Tibial artery (tissue), 4 donors: ENCODE data around the gene TMED6.
A peak's percentile ranks its signal among the peaks of the same experiment; 100 is the strongest.

Experiments
- DNase-seq, 2 donors: peaks; one replicate each; pipeline ENCODE4 v3.0.0-alpha.2; 2019
- H3K27ac ChIP-seq, 2 donors: fragments of 200-600 bp; sonication (generic) in 1 of 2; 1 replicate in 1 of 2; 2 replicates in 1 of 2; pipeline ENCODE4 v1.5.1; 2018 to 2019; ENCODE audit warnings: mild to moderate bottlenecking in 1 of 2
- H3K27me3 ChIP-seq, 2 donors: fragments of 200-600 bp; sonication (generic) in 1 of 2; one replicate each; pipeline versions ENCODE4 v1.5.1 to v1.6.0; 2016 to 2019
- H3K36me3 ChIP-seq, 3 donors: fragments of 200-600 bp; sonication (generic) in 2 of 3; one replicate each; pipeline ENCODE4 v1.5.1; 2016 to 2019; ENCODE audit warnings: mild to moderate bottlenecking in 2 of 3
- H3K4me1 ChIP-seq, 4 donors: fragments of 200-600 bp; sonication (generic) in 2 of 4; 1 replicate in 3 of 4; 2 replicates in 1 of 4; pipeline ENCODE4 v1.5.1; 2016 to 2019
- H3K4me3 ChIP-seq, 2 donors: fragments of 200-600 bp; sonication (generic) in 1 of 2; 1 replicate in 1 of 2; 2 replicates in 1 of 2; pipeline ENCODE4 v1.5.1; 2018 to 2019; ENCODE audit warnings: mild to moderate bottlenecking in 2 of 2
- H3K9me3 ChIP-seq, 3 donors: fragments of 200-600 bp; sonication (generic) in 1 of 3; one replicate each; pipeline ENCODE4 v1.5.1; 2016 to 2019
- intact Hi-C: fragments of 100-400 bp; cut with DNase I; formaldehyde crosslinking; loops from one replicate; pipeline ENCODE4 v1.15.0; 2023; ENCODE audit warnings: low total_unique reads
- TF ChIP-seq, protein P1 (sequence below), 2 experiments: fragments of 200-600 bp in 1 of 2; fragments of 450-650 bp in 1 of 2; IDR thresholded peaks; one replicate each; pipeline ENCODE4 v1.5.1; 2017 to 2019; ENCODE audit warnings: antibody characterized with exemption in 2 of 2, mild to moderate bottlenecking in 1 of 2, moderate library complexity in 1 of 2

Gene TMED6

DNA sequence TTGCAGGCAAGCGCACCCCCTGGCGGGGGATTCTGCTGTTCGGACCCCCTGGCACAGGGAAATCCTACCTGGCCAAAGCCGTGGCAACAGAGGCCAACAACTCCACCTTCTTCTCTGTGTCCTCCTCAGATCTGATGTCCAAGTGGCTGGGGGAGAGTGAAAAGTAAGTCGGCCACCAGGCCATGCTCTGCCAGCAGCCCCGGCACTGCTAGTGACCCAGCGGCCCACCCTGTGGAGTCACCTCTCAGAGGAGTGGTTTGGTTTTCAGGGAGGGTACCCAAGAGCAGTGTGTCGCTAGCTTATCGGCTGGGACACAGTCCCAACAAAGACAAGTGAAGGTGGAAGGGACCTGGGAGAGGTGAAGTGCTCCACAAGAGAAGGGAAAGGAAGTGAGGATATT is 32.2 kb downstream of the TMED6 start:
- H3K4me3 ChIP-seq: no peak overlapping the region
- no peaks in the 10 kb centered on the region for H3K9me3 ChIP-seq
- TF ChIP-seq, protein P1, sequence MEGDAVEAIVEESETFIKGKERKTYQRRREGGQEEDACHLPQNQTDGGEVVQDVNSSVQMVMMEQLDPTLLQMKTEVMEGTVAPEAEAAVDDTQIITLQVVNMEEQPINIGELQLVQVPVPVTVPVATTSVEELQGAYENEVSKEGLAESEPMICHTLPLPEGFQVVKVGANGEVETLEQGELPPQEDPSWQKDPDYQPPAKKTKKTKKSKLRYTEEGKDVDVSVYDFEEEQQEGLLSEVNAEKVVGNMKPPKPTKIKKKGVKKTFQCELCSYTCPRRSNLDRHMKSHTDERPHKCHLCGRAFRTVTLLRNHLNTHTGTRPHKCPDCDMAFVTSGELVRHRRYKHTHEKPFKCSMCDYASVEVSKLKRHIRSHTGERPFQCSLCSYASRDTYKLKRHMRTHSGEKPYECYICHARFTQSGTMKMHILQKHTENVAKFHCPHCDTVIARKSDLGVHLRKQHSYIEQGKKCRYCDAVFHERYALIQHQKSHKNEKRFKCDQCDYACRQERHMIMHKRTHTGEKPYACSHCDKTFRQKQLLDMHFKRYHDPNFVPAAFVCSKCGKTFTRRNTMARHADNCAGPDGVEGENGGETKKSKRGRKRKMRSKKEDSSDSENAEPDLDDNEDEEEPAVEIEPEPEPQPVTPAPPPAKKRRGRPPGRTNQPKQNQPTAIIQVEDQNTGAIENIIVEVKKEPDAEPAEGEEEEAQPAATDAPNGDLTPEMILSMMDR (IDR thresholded peaks at IDR 0.05): no peak
- no peak overlapping the region for H3K27ac ChIP-seq
- H3K36me3 ChIP-seq: peaks cover 86 to 99% (median 92%) of the 10 kb centered on the region in 3 donors
- H3K27me3 ChIP-seq: no peaks in the 10 kb centered on the region
- no peak for DNase-seq
- intact Hi-C loops: no loop called here
- H3K4me1 ChIP-seq: no peaks in the 10 kb centered on the region

DNA sequence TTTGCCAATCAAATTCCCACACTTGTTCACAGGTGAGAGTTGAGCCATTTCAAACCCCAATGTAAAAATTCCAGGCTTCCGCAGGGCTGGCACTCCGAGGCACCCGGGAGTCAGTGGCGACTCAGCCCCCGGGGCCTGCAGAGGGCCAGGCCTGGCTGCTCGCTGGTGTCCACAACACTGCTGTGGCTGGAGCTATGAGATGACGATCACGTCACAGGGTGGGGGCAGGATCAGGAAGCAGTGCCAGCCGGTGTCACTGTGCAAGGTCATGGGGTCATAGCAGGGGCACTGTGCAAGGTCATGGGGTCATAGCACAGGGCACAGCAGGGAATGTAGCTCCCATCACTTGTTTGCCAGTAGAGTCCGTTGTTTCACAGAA is 32.7 kb downstream of the TMED6 start:
- Histone ChIP-seq H3K4me1 (peaks cover 0 to 2% (median 0%) of the 10 kb centered on the region in 4 donors), H3K9me3 (no peaks in the 10 kb centered on the region), H3K4me3 (no peak overlapping the region), H3K27me3 (no peaks in the 10 kb centered on the region), H3K27ac (no peak overlapping the region), H3K36me3 (peaks cover 82 to 99% (median 87%) of the 10 kb centered on the region in 3 donors)
- intact Hi-C loops: no loop called here
- DNase-seq: peak in 1 of 2 donors; percentile 9
- TF ChIP-seq, protein P1 (IDR thresholded peaks at IDR 0.05): no peak

DNA sequence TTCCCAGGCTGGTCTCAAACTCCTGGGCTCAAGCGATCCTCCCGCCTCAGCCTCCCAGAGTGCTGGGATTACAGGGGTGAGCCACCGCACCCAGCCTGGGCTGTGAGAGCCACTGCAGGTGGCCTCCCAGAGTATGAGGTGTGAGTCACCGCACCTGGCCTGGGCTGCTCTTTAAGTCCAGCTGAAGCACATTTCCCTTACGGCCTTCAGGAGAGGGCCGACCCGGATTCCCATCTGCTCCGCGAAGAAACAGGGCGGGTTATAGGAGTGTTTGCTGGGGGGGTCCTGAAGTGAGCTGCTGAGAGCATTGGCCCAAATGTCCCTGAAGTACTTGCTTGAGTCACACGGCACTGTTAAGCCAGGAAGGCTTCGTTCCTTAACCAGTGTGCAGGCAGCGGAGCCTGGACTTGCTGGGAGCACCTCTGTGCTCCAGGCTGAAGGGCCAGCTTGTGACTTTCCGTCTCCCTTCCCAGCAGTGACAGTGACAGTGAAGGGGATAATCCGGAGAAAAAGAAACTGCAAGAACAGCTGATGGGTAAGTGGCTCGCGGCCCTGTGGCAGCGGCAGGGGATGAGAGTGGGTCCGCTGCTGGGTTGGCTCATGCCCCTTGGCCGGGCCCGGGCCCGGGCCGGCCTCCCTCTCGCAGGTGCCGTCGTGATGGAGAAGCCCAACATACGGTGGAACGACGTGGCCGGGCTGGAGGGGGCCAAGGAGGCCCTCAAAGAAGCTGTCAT is 33.2 kb downstream of the TMED6 start:
- Histone ChIP-seq H3K36me3 (peaks cover 80 to 97% (median 82%) of the 10 kb centered on the region in 3 donors), H3K9me3 (no peaks in the 10 kb centered on the region), H3K27me3 (no peaks in the 10 kb centered on the region), H3K4me3 (no peak overlapping the region), H3K4me1 (peaks cover 0 to 8% (median under 1%) of the 10 kb centered on the region in 4 donors), H3K27ac (no peak overlapping the region)
- TF ChIP-seq, protein P1 (IDR thresholded peaks at IDR 0.05): no peak
- intact Hi-C loops: no loop called here
- DNase-seq: no peak

DNA sequence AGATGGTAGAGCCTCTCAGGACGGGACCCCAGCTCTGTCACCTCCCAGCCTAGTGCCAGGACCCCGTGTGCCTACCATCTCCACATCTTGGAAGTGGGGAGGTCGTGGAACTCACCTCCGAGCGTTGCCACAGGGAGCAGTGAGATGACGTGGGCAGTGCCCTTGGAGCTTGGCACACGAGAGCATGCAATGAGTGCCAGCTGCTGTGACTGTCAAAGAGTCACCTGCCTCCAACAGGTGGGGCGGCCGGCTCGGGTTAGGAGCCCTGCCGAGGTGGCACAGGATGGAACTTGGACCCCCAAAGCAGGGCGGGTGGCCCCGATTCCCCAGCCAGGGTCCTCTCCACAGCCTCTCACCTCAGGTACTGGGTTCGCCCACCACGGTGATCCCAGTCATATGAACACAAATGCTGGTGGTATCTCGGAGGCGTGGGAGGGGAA is 35.0 kb downstream of the TMED6 start:
- Histone ChIP-seq H3K4me1 (peaks cover 0 to 23% (median 17%) of the 10 kb centered on the region in 4 donors), H3K27ac (no peak overlapping the region), H3K27me3 (no peaks in the 10 kb centered on the region), H3K36me3 (peaks cover 62 to 80% (median 64%) of the 10 kb centered on the region in 3 donors), H3K9me3 (no peaks in the 10 kb centered on the region), H3K4me3 (no peak overlapping the region)
- DNase-seq: no peak
- TF ChIP-seq, protein P1 (IDR thresholded peaks at IDR 0.05): no peak
- intact Hi-C loops: no loop called here

DNA sequence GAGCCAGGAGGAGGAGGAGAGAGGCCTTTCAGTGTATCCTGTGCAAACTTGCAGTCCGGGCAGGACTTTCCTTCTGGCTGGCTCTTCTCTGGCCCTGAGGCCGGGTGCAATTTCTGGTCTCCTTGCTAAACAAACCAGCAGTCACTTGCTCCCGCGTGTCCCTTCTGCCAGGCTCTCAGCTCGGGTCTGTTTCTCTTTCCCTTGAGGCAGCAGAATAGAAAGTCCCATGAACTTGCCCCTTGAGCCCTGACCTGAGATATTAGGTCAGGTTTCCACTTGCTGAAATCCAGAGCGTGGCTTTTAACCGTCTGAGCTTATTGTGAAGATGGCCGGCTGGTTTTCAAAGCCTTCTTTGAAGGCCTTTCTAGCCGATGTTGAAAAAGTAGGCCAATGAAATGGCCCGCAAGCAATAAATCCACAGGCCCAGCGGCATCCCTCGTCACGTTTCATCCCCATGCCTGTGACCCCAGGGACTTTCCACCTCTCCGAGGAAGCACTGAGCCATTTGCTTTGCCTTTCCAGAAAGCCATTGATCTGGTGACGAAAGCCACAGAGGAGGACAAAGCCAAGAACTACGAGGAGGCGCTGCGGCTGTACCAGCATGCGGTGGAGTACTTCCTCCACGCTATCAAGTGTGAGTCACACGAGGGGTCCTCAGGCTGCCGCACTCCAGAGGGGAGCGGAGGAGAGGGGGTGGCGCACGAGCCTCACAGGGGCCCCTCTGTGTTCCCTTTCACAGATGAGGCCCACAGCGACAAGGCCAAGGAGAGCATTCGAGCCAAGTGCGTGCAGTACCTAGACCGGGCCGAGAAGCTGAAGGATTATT is 35.9 kb downstream of the TMED6 start:
- H3K4me3 ChIP-seq: no peak overlapping the region
- H3K9me3 ChIP-seq: no peaks in the 10 kb centered on the region
- H3K27me3 ChIP-seq: no peaks in the 10 kb centered on the region
- H3K36me3 ChIP-seq: peaks cover 53 to 76% (median 55%) of the 10 kb centered on the region in 3 donors
- peaks cover 3 to 23% (median 17%) of the 10 kb centered on the region in 4 donors for H3K4me1 ChIP-seq
- DNase-seq: no peak
- TF ChIP-seq, protein P1 (IDR thresholded peaks at IDR 0.05): no peak
- no peak overlapping the region for H3K27ac ChIP-seq
- intact Hi-C loops: no loop called here
